Measurements from ENCODE around the gene CARS1. TPM values are rescaled to one million over a fixed set of nuclear protein-coding genes. Genes with fewer than 3 reads are reported as not detected.

Gene CARS1
- total RNA-seq, 2 donors from 2014 or later = 15.8 to 20.8 TPM

DNA sequence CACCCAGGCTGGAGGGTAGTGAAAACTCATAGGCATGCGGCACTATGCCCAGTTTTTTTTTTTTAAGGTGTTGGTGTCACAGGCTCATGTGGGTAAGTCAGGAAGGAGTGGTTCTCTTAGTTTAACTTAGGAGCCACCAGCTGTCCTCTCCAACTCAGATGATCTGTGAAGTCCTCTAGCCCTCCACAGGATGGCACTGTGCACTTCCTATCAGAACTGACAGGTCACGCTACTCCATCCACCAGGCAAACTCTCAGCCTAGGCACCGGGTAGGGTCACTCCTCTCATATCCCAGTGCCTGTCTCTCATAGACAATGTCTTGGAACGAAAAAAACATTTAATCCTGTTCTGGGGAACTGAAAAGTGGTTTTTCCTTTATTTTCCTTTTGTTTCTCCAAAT is 81.6 kb downstream of the CARS1 start:
- H3K4me3 ChIP-seq = no peak overlapping the region
- H3K36me3 ChIP-seq (replicated peaks in 1 of 2; ENCODE audit: insufficient read depth in 1 of 2, low read depth in 2 of 2) = peaks cover 0 to 37% of the 10 kb centered on the region in 2 donors
- WGBS, 2 donors = 88 to 95% methylated on average over 4 of the region's 4 CpGs
- no peak for TF ChIP-seq POLR2A (IDR thresholded peaks at IDR 0.05)
- TF ChIP-seq, protein P1, sequence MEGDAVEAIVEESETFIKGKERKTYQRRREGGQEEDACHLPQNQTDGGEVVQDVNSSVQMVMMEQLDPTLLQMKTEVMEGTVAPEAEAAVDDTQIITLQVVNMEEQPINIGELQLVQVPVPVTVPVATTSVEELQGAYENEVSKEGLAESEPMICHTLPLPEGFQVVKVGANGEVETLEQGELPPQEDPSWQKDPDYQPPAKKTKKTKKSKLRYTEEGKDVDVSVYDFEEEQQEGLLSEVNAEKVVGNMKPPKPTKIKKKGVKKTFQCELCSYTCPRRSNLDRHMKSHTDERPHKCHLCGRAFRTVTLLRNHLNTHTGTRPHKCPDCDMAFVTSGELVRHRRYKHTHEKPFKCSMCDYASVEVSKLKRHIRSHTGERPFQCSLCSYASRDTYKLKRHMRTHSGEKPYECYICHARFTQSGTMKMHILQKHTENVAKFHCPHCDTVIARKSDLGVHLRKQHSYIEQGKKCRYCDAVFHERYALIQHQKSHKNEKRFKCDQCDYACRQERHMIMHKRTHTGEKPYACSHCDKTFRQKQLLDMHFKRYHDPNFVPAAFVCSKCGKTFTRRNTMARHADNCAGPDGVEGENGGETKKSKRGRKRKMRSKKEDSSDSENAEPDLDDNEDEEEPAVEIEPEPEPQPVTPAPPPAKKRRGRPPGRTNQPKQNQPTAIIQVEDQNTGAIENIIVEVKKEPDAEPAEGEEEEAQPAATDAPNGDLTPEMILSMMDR (IDR thresholded peaks at IDR 0.05) = peak in 6 of 7 experiments; percentile 8 to 54 (median 40)
- ATAC-seq = no peak
- H3K4me1 ChIP-seq = no peaks in the 10 kb centered on the region
- no peak overlapping the region for H3K27ac ChIP-seq
- intact Hi-C loops (cut with DNase I) = no loop called here
- peak in 3 of 4 donors; percentile 36 to 47 (median 38) for DNase-seq
- no peaks in the 10 kb centered on the region for H3K27me3 ChIP-seq
- H3K9me3 ChIP-seq = no peaks in the 10 kb centered on the region

DNA sequence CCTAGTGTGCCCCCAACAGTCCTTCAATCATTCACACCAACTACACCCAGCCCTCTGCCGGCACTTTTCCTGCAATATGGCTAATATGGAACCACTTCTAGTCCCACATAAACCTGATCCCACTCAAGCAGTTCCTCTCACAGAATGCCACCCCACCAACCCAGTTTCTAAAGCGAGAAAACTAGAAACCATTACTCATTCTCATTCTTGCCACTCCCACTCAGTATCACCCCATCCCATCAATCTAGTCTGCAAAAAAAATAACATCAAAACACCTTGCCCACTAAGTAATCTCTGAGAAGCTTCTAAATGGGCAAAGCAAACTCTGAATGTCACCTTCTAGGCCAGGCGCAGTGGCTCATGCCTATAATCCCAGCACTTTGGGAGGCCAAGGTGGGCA is 83.0 kb downstream of the CARS1 start:
- Histone ChIP-seq H3K27me3 (no peaks in the 10 kb centered on the region), H3K9me3 (no peaks in the 10 kb centered on the region), H3K36me3 (replicated peaks in 1 of 2; ENCODE audit: insufficient read depth in 1 of 2, low read depth in 2 of 2) (peaks cover 0 to 45% of the 10 kb centered on the region in 2 donors), H3K27ac (no peak overlapping the region), H3K4me3 (no peak overlapping the region), H3K4me1 (no peaks in the 10 kb centered on the region)
- TF ChIP-seq, protein P1 (IDR thresholded peaks at IDR 0.05) = no peak
- TF ChIP-seq POLR2A (IDR thresholded peaks at IDR 0.05) = no peak
- no peak for ATAC-seq
- WGBS, 2 donors = 90 to 99% methylated on average over 3 of the region's 3 CpGs
- intact Hi-C loops (cut with DNase I) = no loop called here
- DNase-seq = no peak

DNA sequence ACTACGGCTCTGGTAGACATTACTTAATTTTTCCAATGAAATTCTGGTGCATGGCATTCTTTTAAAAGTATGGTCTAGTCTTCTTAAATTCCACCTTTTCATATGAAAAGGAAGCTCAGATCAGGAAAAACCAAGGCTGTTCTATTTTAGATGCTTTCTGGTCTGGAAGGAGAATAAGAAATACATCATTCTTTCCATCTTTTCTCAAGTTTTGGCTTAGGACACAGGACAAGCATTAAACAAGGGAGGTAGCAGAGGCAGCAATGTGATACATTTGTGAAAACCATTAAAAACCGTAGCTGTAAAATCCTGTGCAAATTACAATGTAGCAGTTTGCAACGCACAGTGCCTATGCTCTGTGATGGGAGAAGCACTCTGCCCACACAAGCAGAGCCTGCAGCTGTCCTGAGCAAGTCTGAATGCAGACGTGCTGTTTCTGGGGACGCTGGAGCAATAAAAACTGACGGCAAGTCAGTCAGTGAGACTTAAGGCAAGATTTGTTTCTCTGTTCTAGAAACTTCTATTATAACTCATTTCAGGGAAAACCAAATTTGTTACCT is 88.8 kb downstream of the CARS1 start:
- H3K36me3 ChIP-seq (replicated peaks in 1 of 2; ENCODE audit: insufficient read depth in 1 of 2, low read depth in 2 of 2) = peaks cover 4 to 43% of the 10 kb centered on the region in 2 donors
- H3K4me1 ChIP-seq = no peaks in the 10 kb centered on the region
- no peak overlapping the region for H3K27ac ChIP-seq
- WGBS, 2 donors = 75 to 83% methylated on average over 6 of the region's 6 CpGs
- no peak for DNase-seq
- no peaks in the 10 kb centered on the region for H3K9me3 ChIP-seq
- H3K4me3 ChIP-seq = no peak overlapping the region
- TF ChIP-seq POLR2A (IDR thresholded peaks at IDR 0.05) = no peak
- TF ChIP-seq, protein P1 (IDR thresholded peaks at IDR 0.05) = no peak
- no peaks in the 10 kb centered on the region for H3K27me3 ChIP-seq
- ATAC-seq = no peak
- intact Hi-C loops (cut with DNase I) = no loop called here

DNA sequence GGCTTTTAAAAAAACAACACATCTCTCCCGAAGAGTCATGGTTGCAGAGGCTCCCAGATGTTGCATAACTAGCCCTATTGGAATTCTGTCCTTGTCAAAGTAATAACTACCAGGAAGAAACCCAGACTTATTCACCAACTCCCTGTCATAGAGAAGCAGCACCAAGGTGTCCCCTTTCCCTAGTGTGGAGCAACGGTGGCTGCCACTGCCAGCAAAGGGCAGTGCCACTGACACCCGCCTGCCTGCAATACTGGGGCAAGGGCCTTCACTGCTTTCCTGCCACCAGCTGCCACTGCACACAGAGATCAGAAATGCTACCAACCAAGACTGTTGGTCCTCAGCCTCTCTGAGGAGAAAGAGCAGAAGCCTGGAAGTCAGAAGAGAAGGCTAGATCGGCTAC is 92.4 kb downstream of the CARS1 start:
- intact Hi-C loops (cut with DNase I) = no loop called here
- Histone ChIP-seq H3K9me3 (no peaks in the 10 kb centered on the region), H3K27ac (no peak overlapping the region), H3K4me1 (no peaks in the 10 kb centered on the region), H3K4me3 (no peak overlapping the region), H3K27me3 (no peaks in the 10 kb centered on the region), H3K36me3 (replicated peaks in 1 of 2; ENCODE audit: insufficient read depth in 1 of 2, low read depth in 2 of 2) (peaks cover 4 to 27% of the 10 kb centered on the region in 2 donors)
- 76 to 79% methylated on average over 2 to 4 of the region's 4 CpGs for WGBS, 2 donors
- TF ChIP-seq, protein P1 (IDR thresholded peaks at IDR 0.05) = no peak
- TF ChIP-seq POLR2A (IDR thresholded peaks at IDR 0.05) = no peak
- DNase-seq (no peak), ATAC-seq (no peak)

DNA sequence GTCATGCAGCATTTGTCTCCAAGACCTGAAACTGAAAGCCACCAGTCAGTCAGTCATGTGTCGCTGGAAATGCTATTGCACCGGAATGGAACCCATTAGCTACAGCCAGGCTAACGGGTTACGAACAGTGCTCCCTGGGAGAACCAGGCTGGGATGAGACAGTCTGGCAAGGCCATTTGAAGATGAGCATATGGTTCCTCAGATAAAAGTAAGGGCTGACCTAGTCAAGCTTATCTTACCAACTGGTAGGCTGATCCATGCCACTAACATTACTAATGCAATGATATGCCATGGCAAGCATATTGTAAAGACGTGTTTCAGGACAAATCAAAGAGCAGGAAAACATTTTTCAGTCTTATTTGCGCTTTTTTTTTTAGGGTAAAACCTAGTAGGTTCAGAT is 93.5 kb downstream of the CARS1 start:
- Histone ChIP-seq H3K36me3 (replicated peaks in 1 of 2; ENCODE audit: insufficient read depth in 1 of 2, low read depth in 2 of 2) (peaks cover 4 to 24% of the 10 kb centered on the region in 2 donors), H3K9me3 (no peaks in the 10 kb centered on the region), H3K27me3 (no peaks in the 10 kb centered on the region), H3K4me1 (no peaks in the 10 kb centered on the region), H3K27ac (no peak overlapping the region), H3K4me3 (no peak overlapping the region)
- no peak for ATAC-seq
- intact Hi-C loops (cut with DNase I) = no loop called here
- TF ChIP-seq, protein P1 (IDR thresholded peaks at IDR 0.05) = no peak
- no peak for TF ChIP-seq POLR2A (IDR thresholded peaks at IDR 0.05)
- WGBS, 2 donors = 95 to 97% methylated on average over 6 of the region's 6 CpGs
- DNase-seq = no peak

All from body of pancreas (tissue), 4 donors.